ENCODE data around the gene AOPEP.

Gene AOPEP

DNA sequence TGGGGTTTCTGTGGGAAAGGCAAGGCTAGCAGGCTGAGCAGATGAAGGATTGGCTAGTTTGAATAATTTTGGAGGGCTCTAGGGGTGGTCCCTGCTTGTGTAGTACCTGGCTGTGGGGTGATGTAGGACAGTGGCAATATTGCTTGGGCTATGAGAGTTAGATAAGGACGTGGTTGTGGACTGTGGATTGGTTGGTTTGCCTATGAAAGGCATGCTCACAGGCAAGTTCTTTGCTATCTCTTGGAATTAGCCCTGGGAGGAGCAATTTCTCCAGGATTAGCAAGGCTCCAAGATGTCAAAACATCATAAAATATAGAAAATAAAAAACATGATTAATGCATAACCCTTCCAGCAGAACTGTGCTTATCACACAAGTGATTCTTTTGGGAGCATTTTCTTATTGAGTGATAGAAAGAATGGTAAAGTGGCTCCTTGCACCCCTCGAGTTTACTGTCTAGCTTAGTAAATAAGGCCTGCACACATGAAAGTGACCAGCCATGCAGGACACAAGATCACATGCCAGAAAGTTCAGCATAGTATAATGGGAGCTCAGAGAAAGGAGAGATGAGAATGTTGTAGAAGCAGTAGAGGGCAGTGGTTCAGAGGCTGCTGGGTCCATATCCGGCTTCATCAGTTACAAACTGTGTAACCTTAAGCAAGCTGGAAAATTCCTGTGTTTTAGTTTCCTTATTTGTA is 13.8 kb downstream of the AOPEP start:
- no peak for DNase-seq (ENCODE audit: low spot score)
- in situ Hi-C loops (cut with MboI; ENCODE audit: low pct_unique_long_range_greater_than_20kb, low sequenced_read_pairs, unreplicated experiment) = no loop called here
- TF ChIP-seq, protein P1, sequence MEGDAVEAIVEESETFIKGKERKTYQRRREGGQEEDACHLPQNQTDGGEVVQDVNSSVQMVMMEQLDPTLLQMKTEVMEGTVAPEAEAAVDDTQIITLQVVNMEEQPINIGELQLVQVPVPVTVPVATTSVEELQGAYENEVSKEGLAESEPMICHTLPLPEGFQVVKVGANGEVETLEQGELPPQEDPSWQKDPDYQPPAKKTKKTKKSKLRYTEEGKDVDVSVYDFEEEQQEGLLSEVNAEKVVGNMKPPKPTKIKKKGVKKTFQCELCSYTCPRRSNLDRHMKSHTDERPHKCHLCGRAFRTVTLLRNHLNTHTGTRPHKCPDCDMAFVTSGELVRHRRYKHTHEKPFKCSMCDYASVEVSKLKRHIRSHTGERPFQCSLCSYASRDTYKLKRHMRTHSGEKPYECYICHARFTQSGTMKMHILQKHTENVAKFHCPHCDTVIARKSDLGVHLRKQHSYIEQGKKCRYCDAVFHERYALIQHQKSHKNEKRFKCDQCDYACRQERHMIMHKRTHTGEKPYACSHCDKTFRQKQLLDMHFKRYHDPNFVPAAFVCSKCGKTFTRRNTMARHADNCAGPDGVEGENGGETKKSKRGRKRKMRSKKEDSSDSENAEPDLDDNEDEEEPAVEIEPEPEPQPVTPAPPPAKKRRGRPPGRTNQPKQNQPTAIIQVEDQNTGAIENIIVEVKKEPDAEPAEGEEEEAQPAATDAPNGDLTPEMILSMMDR (IDR thresholded peaks at IDR 0.05; ENCODE audit: extremely low read depth, insufficient read depth, missing control alignments) = no peak

DNA sequence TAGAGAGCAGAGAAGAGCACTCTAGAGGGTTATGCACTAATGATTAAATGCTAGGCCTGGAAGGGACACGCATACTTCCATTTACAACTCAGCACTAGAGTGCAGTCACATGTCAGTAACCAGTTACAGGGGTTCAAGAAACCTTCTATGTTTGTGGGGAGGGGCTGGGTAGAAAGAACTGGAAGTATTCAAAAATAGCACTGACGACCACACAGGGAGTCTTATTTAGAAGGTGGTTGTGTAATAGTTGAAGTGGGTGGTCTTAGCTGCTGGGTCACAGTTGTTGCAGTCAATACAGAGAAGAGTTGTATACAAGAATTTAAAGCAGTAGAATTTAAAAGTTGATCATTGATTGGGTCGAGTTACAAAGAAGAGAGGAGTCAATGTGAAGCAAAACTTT is 15.4 kb downstream of the AOPEP start:
- TF ChIP-seq, protein P1 (IDR thresholded peaks at IDR 0.05; ENCODE audit: extremely low read depth, insufficient read depth, missing control alignments) = no peak
- in situ Hi-C loops (cut with MboI; ENCODE audit: low pct_unique_long_range_greater_than_20kb, low sequenced_read_pairs, unreplicated experiment) = no loop called here
- DNase-seq (ENCODE audit: low spot score) = no peak

DNA sequence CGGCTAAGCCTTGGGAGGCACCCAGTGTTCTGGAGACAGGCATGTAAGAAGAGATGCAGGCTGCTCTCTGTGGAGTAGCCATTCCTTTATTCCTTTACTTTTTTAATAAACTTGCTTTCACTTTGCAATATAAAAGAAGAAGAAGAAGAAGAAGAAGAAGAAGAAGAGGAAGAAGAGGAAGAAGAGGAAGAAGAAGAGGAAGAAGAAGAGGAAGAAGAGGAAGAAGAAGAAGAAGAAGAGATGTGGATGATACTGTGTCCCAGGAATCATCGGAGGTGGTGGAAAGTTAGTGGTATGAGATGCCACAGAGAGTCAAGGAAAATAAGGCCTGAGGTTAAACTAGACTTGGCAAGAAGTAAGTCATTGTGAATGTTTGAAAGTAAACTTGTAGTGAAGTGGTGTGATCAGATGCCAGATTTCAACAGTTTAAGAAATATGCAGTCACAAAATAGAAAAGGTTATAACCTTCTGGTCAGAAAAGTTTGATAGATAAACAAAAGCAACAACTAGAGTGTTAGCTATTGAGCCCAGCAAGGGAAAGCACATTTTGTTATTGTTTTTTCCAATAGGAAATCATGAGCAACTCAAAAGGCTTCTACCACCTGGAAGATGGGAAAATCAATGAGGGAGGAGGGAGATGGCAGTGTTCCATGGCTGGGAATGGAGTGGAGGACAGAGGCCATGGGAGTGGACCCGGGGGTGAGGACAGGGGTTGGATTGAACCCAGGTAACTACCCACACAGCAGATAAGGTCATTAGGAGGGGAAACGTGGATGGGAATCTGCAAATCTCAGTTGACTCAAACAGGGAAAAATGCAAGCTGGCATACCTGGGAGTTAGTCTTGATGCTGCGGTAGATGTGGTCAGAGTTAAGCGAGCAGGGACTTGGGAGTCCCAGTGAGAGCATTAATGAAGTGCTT is 16.8 kb downstream of the AOPEP start:
- in situ Hi-C loops (cut with MboI; ENCODE audit: low pct_unique_long_range_greater_than_20kb, low sequenced_read_pairs, unreplicated experiment) = no loop called here
- TF ChIP-seq, protein P1 (IDR thresholded peaks at IDR 0.05; ENCODE audit: extremely low read depth, insufficient read depth, missing control alignments) = no peak
- DNase-seq (ENCODE audit: low spot score) = no peak

DNA sequence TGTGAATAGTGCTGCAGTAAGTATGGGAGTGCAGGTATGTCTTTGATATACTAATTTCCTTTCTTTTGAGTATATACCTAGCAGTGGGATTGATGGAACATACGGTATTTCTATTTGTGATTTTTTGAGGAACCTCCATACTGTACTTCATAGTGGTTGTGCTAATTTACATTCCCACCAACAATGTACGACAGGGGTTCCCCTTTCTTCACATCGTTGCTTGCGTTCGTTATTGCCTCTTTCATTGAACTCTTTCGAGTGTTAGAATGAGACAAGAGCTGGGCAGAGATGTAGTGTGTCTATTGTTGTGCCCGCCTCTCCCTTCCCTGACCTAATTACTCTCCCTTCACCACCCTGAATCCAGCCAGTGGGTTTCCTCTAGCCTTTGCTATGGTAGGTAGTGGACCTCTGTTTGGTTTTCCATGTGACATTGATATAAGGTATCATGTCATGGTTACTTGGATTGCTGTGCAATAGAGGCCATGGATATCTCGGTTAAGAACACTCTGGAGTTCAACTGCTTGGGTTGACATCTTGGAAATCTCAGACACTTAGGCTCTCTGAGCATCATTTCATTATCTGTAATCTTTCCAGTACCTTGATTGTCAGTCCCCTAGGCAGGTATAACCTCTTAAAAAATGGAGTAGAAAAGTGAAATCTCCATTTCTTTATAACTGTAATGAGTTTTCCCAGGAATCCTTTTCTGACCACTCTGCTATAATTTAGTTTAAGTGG is 19.5 kb downstream of the AOPEP start:
- TF ChIP-seq, protein P1 (IDR thresholded peaks at IDR 0.05; ENCODE audit: extremely low read depth, insufficient read depth, missing control alignments) = no peak
- DNase-seq (ENCODE audit: low spot score) = no peak
- in situ Hi-C loops (cut with MboI; ENCODE audit: low pct_unique_long_range_greater_than_20kb, low sequenced_read_pairs, unreplicated experiment) = no loop called here

DNA sequence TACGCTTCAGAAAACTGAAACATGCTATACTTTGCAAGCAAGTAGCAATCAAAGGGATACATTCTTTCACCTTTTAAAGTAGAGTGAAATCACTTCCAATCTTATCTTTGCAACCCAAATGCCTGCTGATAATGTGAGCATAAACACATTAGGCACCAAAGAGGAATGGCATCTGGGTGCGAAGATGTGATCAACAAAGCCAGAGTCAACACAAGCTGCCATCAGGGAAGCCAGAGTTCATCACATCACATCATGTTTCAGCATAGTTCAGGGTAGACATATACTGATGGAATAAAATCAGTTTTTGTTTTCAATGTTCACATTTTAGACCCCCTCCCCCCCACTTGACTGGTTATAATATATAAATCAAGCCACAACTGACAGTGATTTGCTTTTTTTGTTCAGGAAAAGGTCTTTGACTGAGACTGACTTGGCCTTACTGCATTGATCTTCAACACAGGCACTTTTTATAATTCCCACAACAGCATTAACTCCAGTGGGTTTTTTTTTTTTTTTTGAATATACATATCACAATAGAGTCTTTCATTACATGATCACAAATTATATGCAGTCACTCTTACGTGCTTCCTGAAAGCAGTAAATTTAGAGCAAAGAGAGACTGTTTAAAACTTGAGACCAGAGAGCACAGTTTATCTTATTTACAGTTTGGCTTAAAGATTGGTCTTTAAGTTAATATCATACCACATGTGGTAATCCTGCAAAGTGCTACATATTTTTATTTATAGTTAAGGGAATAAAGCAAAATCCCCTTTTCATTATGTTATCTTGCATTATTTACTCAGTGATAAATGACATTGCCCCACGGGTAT is 20.3 kb downstream of the AOPEP start:
- TF ChIP-seq, protein P1 (IDR thresholded peaks at IDR 0.05; ENCODE audit: extremely low read depth, insufficient read depth, missing control alignments) = no peak
- DNase-seq (ENCODE audit: low spot score) = no peak
- in situ Hi-C loops (cut with MboI; ENCODE audit: low pct_unique_long_range_greater_than_20kb, low sequenced_read_pairs, unreplicated experiment) = no loop called here

All from GM13977 (cell line).